Liver (tissue), 9 donors: ENCODE measurements around the gene JAG1. TPM values are rescaled to one million over a fixed set of nuclear protein-coding genes. Genes with fewer than 3 reads are reported as not detected.

Source experiments
- DNase-seq: peaks from one replicate; pipeline ENCODE4 v3.0.0-alpha.2; 2017; ENCODE audit warnings: low spot score
- H3K27ac ChIP-seq, 2 donors: one replicate each; pipeline ENCODE4 v1.7.0; 2013; ENCODE audit warnings: inconsistent platforms in 2 of 2, low read length in 2 of 2, control low read depth in 1 of 2, low read depth in 1 of 2, mild to moderate bottlenecking in 1 of 2
- H3K27me3 ChIP-seq, 4 donors: one replicate each; pipeline versions ENCODE4 v1.6.1 to v1.7.0; 2013; ENCODE audit warnings: low read length in 3 of 4, inconsistent platforms in 1 of 4, mild to moderate bottlenecking in 1 of 4, moderate library complexity in 1 of 4; ENCODE audit not compliant: control insufficient read depth in 4 of 4, insufficient read depth in 4 of 4
- H3K36me3 ChIP-seq, 4 donors: one replicate each; pipeline versions ENCODE4 v1.6.1 to v1.7.0; 2013; ENCODE audit warnings: low read length in 3 of 4, mild to moderate bottlenecking in 3 of 4, low read depth in 1 of 4, moderate library complexity in 1 of 4; ENCODE audit not compliant: control insufficient read depth in 4 of 4, insufficient read depth in 3 of 4
- H3K4me1 ChIP-seq, 4 donors: one replicate each; pipeline versions ENCODE4 v1.6.1 to v1.7.0; 2013; ENCODE audit warnings: low read length in 3 of 4, mild to moderate bottlenecking in 3 of 4, moderate library complexity in 1 of 4; ENCODE audit not compliant: control insufficient read depth in 4 of 4, insufficient read depth in 4 of 4
- H3K4me3 ChIP-seq, 3 donors: one replicate each; pipeline versions ENCODE4 v1.6.1 to v1.7.0; 2013; ENCODE audit warnings: low read length in 3 of 3, control low read depth in 1 of 3, low read depth in 1 of 3, mild to moderate bottlenecking in 1 of 3
- H3K9ac ChIP-seq, 2 donors: one replicate each; pipeline ENCODE4 v1.7.0; 2013; ENCODE audit warnings: low read length in 2 of 2, mild to moderate bottlenecking in 2 of 2, moderate library complexity in 2 of 2, control low read depth in 1 of 2, low read depth in 1 of 2
- H3K9me3 ChIP-seq, 4 donors: one replicate each; pipeline versions ENCODE4 v1.6.1 to v1.7.0; 2013; ENCODE audit warnings: low read length in 3 of 4; ENCODE audit not compliant: control insufficient read depth in 4 of 4
- ATF3 ChIP-seq: IDR thresholded peaks from 2 replicates; pipeline ENCODE4 v1.6.1; 2016; ENCODE audit warnings: antibody characterized with exemption
- EGR1 ChIP-seq, 2 donors: IDR thresholded peaks; 2 replicates each; pipeline ENCODE4 v1.6.1; 2016 to 2018; ENCODE audit warnings: antibody characterized with exemption in 2 of 2, low read depth in 2 of 2
- FOXA1 ChIP-seq: IDR thresholded peaks from 2 replicates; pipeline ENCODE4 v1.6.1; 2016; ENCODE audit warnings: antibody characterized with exemption
- FOXA2 ChIP-seq: IDR thresholded peaks from 2 replicates; pipeline ENCODE4 v1.6.1; 2016; ENCODE audit warnings: antibody characterized with exemption
- GABPA ChIP-seq, 2 donors: IDR thresholded peaks in 1 of 2; conservative IDR thresholded peaks in 1 of 2; 2 replicates each; pipeline ENCODE4 v1.6.1; 2016; ENCODE audit warnings: antibody characterized with exemption in 2 of 2, mild to moderate bottlenecking in 1 of 2, moderate library complexity in 1 of 2
- HNF4A ChIP-seq, 2 donors: conservative IDR thresholded peaks; 2 replicates each; pipeline ENCODE4 v1.6.1; 2016; ENCODE audit warnings: antibody characterized with exemption in 2 of 2, mild to moderate bottlenecking in 2 of 2
- HNF4G ChIP-seq: IDR thresholded peaks from 2 replicates; pipeline ENCODE4 v1.6.1; 2016; ENCODE audit warnings: antibody characterized with exemption
- JUND ChIP-seq, 2 donors: IDR thresholded peaks; 2 replicates each; pipeline ENCODE4 v1.6.1; 2016; ENCODE audit warnings: antibody characterized with exemption in 2 of 2
- MAX ChIP-seq: IDR thresholded peaks from 2 replicates; pipeline ENCODE4 v1.6.1; 2016; ENCODE audit warnings: antibody characterized with exemption
- NR2F2 ChIP-seq: IDR thresholded peaks from 2 replicates; pipeline ENCODE4 v1.6.1; 2016; ENCODE audit warnings: antibody characterized with exemption
- RAD21 ChIP-seq, 2 donors: IDR thresholded peaks; 2 replicates each; pipeline ENCODE4 v1.6.1; 2016; ENCODE audit warnings: antibody characterized with exemption in 2 of 2, mild to moderate bottlenecking in 2 of 2
- REST ChIP-seq: IDR thresholded peaks from 2 replicates; pipeline ENCODE4 v1.6.1; 2016; ENCODE audit warnings: antibody characterized with exemption, mild to moderate bottlenecking
- RXRA ChIP-seq, 2 donors: IDR thresholded peaks; 2 replicates each; pipeline ENCODE4 v1.6.1; 2017 to 2018; ENCODE audit warnings: antibody characterized with exemption in 2 of 2, mild to moderate bottlenecking in 1 of 2
- SP1 ChIP-seq: IDR thresholded peaks from 2 replicates; pipeline ENCODE4 v1.6.1; 2018; ENCODE audit warnings: antibody characterized with exemption, mild to moderate bottlenecking
- TAF1 ChIP-seq: conservative IDR thresholded peaks from 2 replicates; pipeline ENCODE4 v1.6.1; 2016; ENCODE audit warnings: antibody characterized with exemption, mild to moderate bottlenecking
- YY1 ChIP-seq: IDR thresholded peaks from 2 replicates; pipeline ENCODE4 v1.6.1; 2016; ENCODE audit warnings: antibody characterized with exemption, mild to moderate bottlenecking
- ZBTB33 ChIP-seq: IDR thresholded peaks from 2 replicates; pipeline ENCODE4 v1.6.1; 2016; ENCODE audit warnings: antibody characterized with exemption
- WGBS: extraction: QIAGEN DNeasy Blood & Tissue Kit; methylation state at CpG from one replicate; pipeline ENCODE4 v1.1.7; 2013; 5-methylcytosine and 5-hydroxymethylcytosine counted together
- polyA plus RNA-seq, 2 donors: library from polyadenylated mRNA; stranded (reverse) in 1 of 2; unstranded in 1 of 2; fragments of 200-250 nt in 1 of 2; fragments of >200 nt in 1 of 2; fragmentation: Nextera tagmentation in 1 of 2; extraction: Ambion mirVana in 1 of 2; gene quantifications; one replicate each; pipeline versions ENCODE4 v1.2.1 to v1.2.3, GENCODE V29; 2013 to 2015
- total RNA-seq, 2 donors: library from RNA; depleted of rRNA; stranded (reverse); fragments of >200 nt; gene quantifications; one replicate each; pipeline ENCODE4 v1.2.3, GENCODE V29; 2014
- donor health status: healthy.
- donor health status: healthy.
- donor health status: healthy.
- donor health status: healthy.
- donor health status: healthy.

The JAG1 gene
- total and polyA plus RNA-seq, 4 donors: 1.8 to 16.6 (median 4.6) TPM

- WGBS: 60% methylated on average over 2 of the region's 2 CpGs
- Histone ChIP-seq H3K27me3 (no peaks in the 10 kb centered on the region), H3K27ac (no peak overlapping the region), H3K9ac (no peak overlapping the region), H3K4me1 (peaks cover 1 to 19% (median 14%) of the 10 kb centered on the region in 4 donors), H3K36me3 (no peaks in the 10 kb centered on the region), H3K4me3 (no peak overlapping the region), H3K9me3 (no peaks in the 10 kb centered on the region)
- TF ChIP-seq HNF4A (conservative IDR thresholded peaks at IDR 0.05) (no peak), MAX (no peak), JUND (IDR thresholded peaks at IDR 0.05) (no peak), FOXA2 (no peak), EGR1 (IDR thresholded peaks at IDR 0.05; ENCODE audit: low read depth in 2 of 2) (no peak), RAD21 (IDR thresholded peaks at IDR 0.05) (no peak)
- DNase-seq: no peak
Observed at GRCh38 chr20:10715035-10715434, 41.2 kb upstream of the JAG1 start.

- Histone ChIP-seq H3K27me3 (no peaks in the 10 kb centered on the region), H3K36me3 (no peaks in the 10 kb centered on the region), H3K27ac (no peak overlapping the region), H3K4me1 (peaks cover 4 to 23% (median 19%) of the 10 kb centered on the region in 4 donors), H3K4me3 (no peak overlapping the region), H3K9me3 (no peaks in the 10 kb centered on the region), H3K9ac (no peak overlapping the region)
- no peak for TF ChIP-seq RAD21 (IDR thresholded peaks at IDR 0.05)
- TF ChIP-seq ATF3: no peak
- TF ChIP-seq FOXA2: no peak
- no peak for TF ChIP-seq FOXA1
- TF ChIP-seq ZBTB33: no peak
- no peak for DNase-seq
Observed at GRCh38 chr20:10714236-10714975, 40.6 kb upstream of the JAG1 start.

- Histone ChIP-seq H3K27ac (no peak overlapping the region), H3K36me3 (no peaks in the 10 kb centered on the region), H3K9me3 (no peaks in the 10 kb centered on the region), H3K27me3 (no peaks in the 10 kb centered on the region), H3K4me3 (no peak overlapping the region), H3K9ac (no peak overlapping the region), H3K4me1 (peaks cover 8 to 35% (median 31%) of the 10 kb centered on the region in 4 donors)
- WGBS: 61% methylated on average over 2 of the region's 2 CpGs
- DNase-seq: no peak
- TF ChIP-seq EGR1 (IDR thresholded peaks at IDR 0.05; ENCODE audit: low read depth in 2 of 2): no peak
- no peak for TF ChIP-seq ATF3
- no peak for TF ChIP-seq MAX
- TF ChIP-seq REST: no peak
- TF ChIP-seq TAF1: no peak
- TF ChIP-seq NR2F2: no peak
- no peak for TF ChIP-seq FOXA1
- no peak for TF ChIP-seq HNF4A (conservative IDR thresholded peaks at IDR 0.05)
- no peak for TF ChIP-seq FOXA2
- TF ChIP-seq HNF4G: no peak
- TF ChIP-seq YY1: no peak
- no peak for TF ChIP-seq JUND (IDR thresholded peaks at IDR 0.05)
- TF ChIP-seq ZBTB33: no peak
- TF ChIP-seq RXRA (IDR thresholded peaks at IDR 0.05): no peak
- TF ChIP-seq GABPA (IDR thresholded peaks at IDR 0.05 in 1 of 2, conservative IDR thresholded peaks at IDR 0.05 in 1 of 2): no peak
- TF ChIP-seq RAD21 (IDR thresholded peaks at IDR 0.05): no peak
- no peak for TF ChIP-seq SP1
Observed at GRCh38 chr20:10713161-10713560, 39.4 kb upstream of the JAG1 start.
